ENCODE data around the gene BIRC2. TPM values are rescaled to one million over a fixed set of nuclear protein-coding genes. Genes with fewer than 3 reads are reported as not detected.

BIRC2 gene
- total RNA-seq, 1 experiment from 2014 or later: 36.1 TPM

DNA sequence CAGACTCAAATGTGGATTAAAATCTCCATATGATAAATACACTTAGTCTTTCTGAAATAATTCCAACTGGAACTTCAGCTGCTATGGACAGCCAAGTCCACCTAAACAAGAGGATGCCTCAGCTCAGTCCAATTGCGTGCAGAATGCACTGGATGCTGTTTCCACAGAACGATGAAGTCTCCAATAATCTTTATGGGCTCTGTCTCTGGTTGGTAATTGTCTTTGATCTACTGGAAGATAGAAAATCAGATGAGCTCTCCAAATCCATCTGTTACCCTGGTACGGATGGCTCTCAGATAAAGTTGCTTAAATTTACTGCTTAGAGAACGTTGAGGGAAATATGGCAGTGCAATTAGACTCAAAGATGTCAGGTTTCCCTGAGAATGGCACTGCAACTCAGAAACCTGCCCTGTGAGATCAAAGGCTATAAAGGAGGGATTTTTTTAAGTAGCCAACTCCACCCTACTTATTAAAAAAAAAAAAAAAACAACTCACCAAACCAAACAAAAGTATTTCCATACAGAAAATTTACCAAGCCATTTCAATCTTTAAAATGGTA, 30.6 kb upstream of the BIRC2 start:
- no peaks in the 10 kb centered on the region for H3F3A ChIP-seq (ENCODE audit: low read length, unreplicated experiment)
- BruUV-seq (replicated peaks): TSS peak; percentile 89
- intact Hi-C loops (cut with micrococcal nuclease): no loop called here
- ChIA-PET POLR2A (ENCODE audit: unreplicated experiment) (interaction anchor here (0.7 kb wide), 1 partner anchor 1539 kb away, joined by 6 read pairs; no protein-coding TSS in a partner anchor), CTCF (no interaction called here)
- H3K9ac ChIP-seq (ENCODE audit: low read length): peak overlapping the region; percentile 68
- TF ChIP-seq, protein P1, sequence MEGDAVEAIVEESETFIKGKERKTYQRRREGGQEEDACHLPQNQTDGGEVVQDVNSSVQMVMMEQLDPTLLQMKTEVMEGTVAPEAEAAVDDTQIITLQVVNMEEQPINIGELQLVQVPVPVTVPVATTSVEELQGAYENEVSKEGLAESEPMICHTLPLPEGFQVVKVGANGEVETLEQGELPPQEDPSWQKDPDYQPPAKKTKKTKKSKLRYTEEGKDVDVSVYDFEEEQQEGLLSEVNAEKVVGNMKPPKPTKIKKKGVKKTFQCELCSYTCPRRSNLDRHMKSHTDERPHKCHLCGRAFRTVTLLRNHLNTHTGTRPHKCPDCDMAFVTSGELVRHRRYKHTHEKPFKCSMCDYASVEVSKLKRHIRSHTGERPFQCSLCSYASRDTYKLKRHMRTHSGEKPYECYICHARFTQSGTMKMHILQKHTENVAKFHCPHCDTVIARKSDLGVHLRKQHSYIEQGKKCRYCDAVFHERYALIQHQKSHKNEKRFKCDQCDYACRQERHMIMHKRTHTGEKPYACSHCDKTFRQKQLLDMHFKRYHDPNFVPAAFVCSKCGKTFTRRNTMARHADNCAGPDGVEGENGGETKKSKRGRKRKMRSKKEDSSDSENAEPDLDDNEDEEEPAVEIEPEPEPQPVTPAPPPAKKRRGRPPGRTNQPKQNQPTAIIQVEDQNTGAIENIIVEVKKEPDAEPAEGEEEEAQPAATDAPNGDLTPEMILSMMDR (conservative IDR thresholded peaks at IDR 0.05; ENCODE audit: low read depth, low read length): no peak
- TF ChIP-seq EZH2phosphoT487 (IDR thresholded peaks at IDR 0.05; ENCODE audit: borderline replicate concordance, low read length) (no peak), EZH2 (IDR thresholded peaks at IDR 0.05; ENCODE audit: low read length, unreplicated experiment) (no peak)
- DNase-seq (no peak), ATAC-seq (no peak)
- H2AFZ ChIP-seq (ENCODE audit: low read length): no peak overlapping the region
- H3K79me2 ChIP-seq (ENCODE audit: low read length): peaks cover 19% of the 10 kb centered on the region; the same call in 1 of the 2 replicates
- no peaks in the 10 kb centered on the region for H3K9me3 ChIP-seq (ENCODE audit: low read length)
- H3K9me2 ChIP-seq (replicated peaks; ENCODE audit: low read length): no peaks in the 10 kb centered on the region
- peaks cover 34% of the 10 kb centered on the region for H3K4me1 ChIP-seq (ENCODE audit: insufficient read depth, low read length)
- H3K36me3 ChIP-seq (ENCODE audit: low read depth, low read length): no peaks in the 10 kb centered on the region
- peak overlapping the region; percentile 66 for H3K4me3 ChIP-seq (ENCODE audit: low read length)
- peak overlapping the region; percentile 83 for H3K4me2 ChIP-seq (ENCODE audit: low read length)
- H4K20me1 ChIP-seq (ENCODE audit: low read length): no peaks in the 10 kb centered on the region
- no peaks in the 10 kb centered on the region for H3K27me3 ChIP-seq (ENCODE audit: low read length)
- peak overlapping the region; percentile 74 for H3K27ac ChIP-seq (ENCODE audit: low read length)

DNA sequence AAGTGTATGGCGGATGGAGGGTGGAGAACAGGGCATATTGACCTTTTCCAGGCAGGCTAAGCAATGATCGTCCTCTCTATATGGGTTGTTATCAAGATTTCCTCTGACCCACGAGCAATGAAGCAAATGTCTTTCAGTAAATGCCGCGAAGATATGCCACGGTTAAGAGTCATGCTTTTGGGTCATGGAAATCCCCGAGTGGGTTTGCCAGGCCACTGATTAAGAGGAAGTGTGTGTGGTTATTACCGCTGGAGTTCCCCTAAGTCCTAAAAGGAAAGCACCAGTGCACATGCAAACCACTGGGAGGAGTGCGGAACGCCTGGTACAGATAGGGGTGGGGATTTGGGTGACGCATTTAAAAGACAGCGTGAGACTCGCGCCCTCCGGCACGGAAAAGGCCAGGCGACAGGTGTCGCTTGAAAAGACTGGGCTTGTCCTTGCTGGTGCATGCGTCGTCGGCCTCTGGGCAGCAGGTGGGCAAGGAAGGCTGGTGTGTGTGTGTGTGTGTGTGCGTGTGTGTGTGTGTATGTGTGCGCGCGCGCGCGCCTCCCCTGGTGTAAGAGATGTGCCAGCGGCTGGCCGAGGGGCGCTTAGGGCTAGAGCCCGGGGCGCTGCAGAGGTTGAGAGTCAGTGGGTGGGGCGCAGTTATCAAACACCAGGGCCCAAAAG, 29.8 kb upstream of the BIRC2 start, which contains the start of gene BIRC3:
TSS of gene BIRC3 (plus strand) at position 386 of the 669 bp plus-strand sequence. CDS start 7,026 bp downstream, outside the sequence.
- ChIA-PET POLR2A (ENCODE audit: unreplicated experiment) (no interaction called here), CTCF (no interaction called here)
- Histone ChIP-seq H4K20me1 (ENCODE audit: low read length) (no peaks in the 10 kb centered on the region), H2AFZ (ENCODE audit: low read length) (peak within 1 kb of the TSS; percentile 76), H3K9ac (ENCODE audit: low read length) (peak within 1 kb of the TSS; percentile 68), H3K9me3 (ENCODE audit: low read length) (no peaks in the 10 kb centered on the region), H3K79me2 (ENCODE audit: low read length) (peaks cover 22% of the 10 kb centered on the region; the same call in 1 of the 2 replicates), H3K27ac (ENCODE audit: low read length) (peak within 1 kb of the TSS; percentile 74), H3K27me3 (ENCODE audit: low read length) (no peaks in the 10 kb centered on the region), H3K4me2 (ENCODE audit: low read length) (peak within 1 kb of the TSS; percentile 83), H3K4me3 (ENCODE audit: low read length) (peak within 1 kb of the TSS; percentile 66), H3K36me3 (ENCODE audit: low read depth, low read length) (no peaks in the 10 kb centered on the region), H3K4me1 (ENCODE audit: insufficient read depth, low read length) (peaks cover 35% of the 10 kb centered on the region), H3K9me2 (replicated peaks; ENCODE audit: low read length) (no peaks in the 10 kb centered on the region), H3F3A (ENCODE audit: low read length, unreplicated experiment) (no peaks in the 10 kb centered on the region)
- intact Hi-C loops (cut with micrococcal nuclease): loop anchor here (1.0 kb wide), 3 partner anchors 11 to 30 kb away; partner anchors contain the start of gene BIRC2
- BruUV-seq (replicated peaks): no TSS peak
- peak; percentile 88 for ATAC-seq
- no peak for TF ChIP-seq EZH2phosphoT487 (IDR thresholded peaks at IDR 0.05; ENCODE audit: borderline replicate concordance, low read length)
- no peak for TF ChIP-seq EZH2 (IDR thresholded peaks at IDR 0.05; ENCODE audit: low read length, unreplicated experiment)
- TF ChIP-seq, protein P1 (conservative IDR thresholded peaks at IDR 0.05; ENCODE audit: low read depth, low read length): no peak; the same call in 1 of the 2 replicates
- DNase-seq: peak; percentile 97
